D721Med (cell line): Measurements from ENCODE around the gene MFGE8.
A peak's percentile ranks its signal among the peaks of the same experiment; 100 is the strongest.

Experiments used
- DNase-seq: peaks from one replicate; pipeline ENCODE4 v3.0.0; 2011; ENCODE audit warnings: low spot score; ENCODE audit not compliant: insufficient read length
- FAIRE-seq: peaks from 2 replicates; lab custom pipeline; 2011; peaks lifted over from hg19 to GRCh38; lab: Jason Lieb, UNC
- CTCF ChIP-seq: IDR thresholded peaks from 2 replicates; pipeline ENCODE4 v1.5.1; 2012; ENCODE audit warnings: mild to moderate bottlenecking, control low read depth; ENCODE audit not compliant: insufficient read depth; ENCODE audit errors: missing control alignments

MFGE8 gene

GRCh38 chr15:88913017-88913849 is at the start of gene MFGE8:
Gene MFGE8 (minus strand): TSS chr15:88913379. CDS start chr15:88913319, 60 bp downstream.
- TF ChIP-seq CTCF = no peak
- FAIRE-seq = no peak

GRCh38 chr15:88959445-88959844 is 46.3 kb upstream of the MFGE8 start:
- no peak for TF ChIP-seq CTCF
- DNase-seq = no peak
- no peak for FAIRE-seq

More at GRCh38 chr15:88913017-88913849, at the start of gene MFGE8:
- peak; percentile 61 for DNase-seq

- FAIRE-seq (no peak), DNase-seq (no peak)
- TF ChIP-seq CTCF = no peak
Observed at GRCh38 chr15:88956906-88957305, 43.7 kb upstream of the MFGE8 start.

DNA sequence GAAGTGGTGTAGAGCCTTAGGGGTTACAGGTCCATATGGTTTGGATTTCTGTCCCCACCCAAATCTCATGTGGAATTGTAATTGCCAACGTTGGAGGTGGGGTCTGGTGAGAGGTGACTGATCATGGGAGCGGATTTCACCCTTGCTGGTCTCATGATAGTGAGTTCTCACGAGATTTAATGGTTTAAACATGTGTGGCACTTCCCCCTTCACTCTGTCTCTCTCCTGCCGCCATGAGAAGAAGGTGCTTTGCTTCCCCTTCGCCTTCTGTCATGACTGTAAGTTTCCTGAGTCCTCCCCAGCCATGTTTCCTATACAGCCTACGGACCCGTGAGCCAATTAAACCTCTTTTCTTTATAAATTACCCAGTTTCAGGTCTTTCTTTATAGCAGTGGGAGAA is 43.1 kb upstream of the MFGE8 start:
- DNase-seq = no peak
- no peak for TF ChIP-seq CTCF
- no peak for FAIRE-seq

- FAIRE-seq (no peak), DNase-seq (no peak)
- TF ChIP-seq CTCF = no peak
Observed at GRCh38 chr15:88954431-88955277, 41.5 kb upstream of the MFGE8 start.

DNA sequence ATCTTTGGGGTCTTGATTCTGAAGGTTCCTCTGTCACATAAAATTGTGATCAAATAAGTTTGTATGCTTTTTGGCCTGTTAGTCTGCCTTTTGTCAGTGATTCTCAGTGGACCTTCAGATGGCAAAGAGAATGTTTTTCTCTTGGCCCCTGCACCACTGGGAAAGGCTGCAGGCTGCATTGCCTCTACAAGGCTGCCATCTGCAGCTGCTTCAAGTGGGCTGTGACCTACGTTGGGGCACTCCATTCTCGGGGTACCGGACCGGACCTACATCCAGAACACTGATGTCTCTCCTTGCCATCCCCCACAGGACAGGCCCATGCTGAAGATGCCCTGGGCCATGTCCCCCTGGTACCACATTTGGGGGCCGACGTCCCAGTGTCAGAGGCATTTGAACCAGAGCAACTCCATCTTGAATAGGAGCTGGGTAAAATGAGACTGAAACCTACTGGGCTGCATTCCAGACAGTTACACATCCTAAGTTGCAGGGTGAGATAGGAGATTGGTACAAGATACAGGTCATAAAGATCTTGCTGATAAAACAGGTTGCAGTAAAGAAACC is 37.5 kb upstream of the MFGE8 start:
- no peak for TF ChIP-seq CTCF
- FAIRE-seq = no peak

More for the DNA sequence above, 37.5 kb upstream of the MFGE8 start:
- DNase-seq = no peak
